KMS-11 (cell line): Measurements from ENCODE around the gene DNMT1.

ENCODE experiments used
- H2AFZ ChIP-seq: fragments of 200-600 bp; sonication (generic); 2 replicates; pipeline ENCODE4 v1.6.1; 2016; ENCODE audit warnings: antibody characterized with exemption, mixed run types, low read depth
- H3K27ac ChIP-seq: fragments of 200-600 bp; sonication (generic); 2 replicates; pipeline ENCODE4 v1.6.1; 2016; ENCODE audit warnings: mild to moderate bottlenecking, mixed run types
- H3K27me3 ChIP-seq: fragments of 200-600 bp; sonication (generic); 2 replicates; pipeline ENCODE4 v1.6.1; 2017; ENCODE audit warnings: mild to moderate bottlenecking, low read depth, mixed run types, moderate library complexity; ENCODE audit not compliant: insufficient read depth
- H3K36me3 ChIP-seq: fragments of 200-600 bp; sonication (generic); 2 replicates; pipeline ENCODE4 v1.6.1; 2017; ENCODE audit warnings: mild to moderate bottlenecking, mixed run types; ENCODE audit not compliant: insufficient read depth
- H3K4me1 ChIP-seq: fragments of 200-600 bp; sonication (generic); 2 replicates; pipeline ENCODE4 v1.6.1; 2016; ENCODE audit warnings: mild to moderate bottlenecking, low read depth, mixed run types; ENCODE audit not compliant: poor library complexity, severe bottlenecking
- H3K4me2 ChIP-seq: fragments of 200-600 bp; sonication (generic); 2 replicates; pipeline ENCODE4 v1.7.0; 2016; ENCODE audit warnings: mild to moderate bottlenecking, mixed run types
- H3K4me3 ChIP-seq: fragments of 200-600 bp; sonication (generic); IDR thresholded peaks from 2 replicates; pipeline ENCODE4 v1.6.1; 2017; ENCODE audit warnings: low read depth, low read length, mixed read lengths; ENCODE audit not compliant: insufficient read depth
- H3K79me2 ChIP-seq: fragments of 200-600 bp; sonication (generic); 2 replicates; pipeline ENCODE4 v1.6.1; 2016; ENCODE audit warnings: low read depth, mixed run types; ENCODE audit not compliant: insufficient read depth
- H3K9ac ChIP-seq: fragments of 200-600 bp; sonication (generic); 2 replicates; pipeline ENCODE4 v1.6.1; 2016; ENCODE audit warnings: mild to moderate bottlenecking, mixed run types
- H4K20me1 ChIP-seq: fragments of 200-600 bp; sonication (generic); 2 replicates; pipeline ENCODE4 v1.6.1; 2016; ENCODE audit warnings: mild to moderate bottlenecking, mixed run types; ENCODE audit not compliant: insufficient read depth
- CTCF ChIP-seq: fragments of 200-600 bp; sonication (generic); conservative IDR thresholded peaks from 2 replicates; pipeline ENCODE4 v1.6.1; 2017; ENCODE audit warnings: low read depth, mild to moderate bottlenecking, antibody characterized with exemption, low read length, moderate library complexity, mixed read lengths

The DNMT1 gene

GRCh38 chr19:10230861-10231611 lies 36.3 kb upstream of the DNMT1 start, which contains the start of gene S1PR2:
S1PR2 (minus strand) TSS chr19:10231331; CDS start chr19:10224905, 6,426 bp downstream.
- Histone ChIP-seq H3K4me2 (peak within 1 kb of the TSS; percentile 88), H3K79me2 (peaks cover 18% of the 10 kb centered on the region), H3K36me3 (no peaks in the 10 kb centered on the region), H3K27ac (peak within 1 kb of the TSS; percentile 62), H3K4me3 (no peak within 1 kb of the TSS), H3K4me1 (peaks cover 44% of the 10 kb centered on the region), H2AFZ (peak within 1 kb of the TSS; percentile 76), H3K27me3 (no peaks in the 10 kb centered on the region), H3K9ac (peak within 1 kb of the TSS; percentile 88), H4K20me1 (no peaks in the 10 kb centered on the region)
- no peak for TF ChIP-seq CTCF

- H3K4me3 ChIP-seq: no peak overlapping the region
- peak overlapping the region; percentile 88 for H3K4me2 ChIP-seq
- H3K27me3 ChIP-seq: no peaks in the 10 kb centered on the region
- H3K9ac ChIP-seq: peak overlapping the region; percentile 88
- TF ChIP-seq CTCF: no peak
- H3K27ac ChIP-seq: peak overlapping the region; percentile 62
- peak overlapping the region; percentile 76 for H2AFZ ChIP-seq
- H3K36me3 ChIP-seq: no peaks in the 10 kb centered on the region
- H3K79me2 ChIP-seq: peaks cover 25% of the 10 kb centered on the region
- H3K4me1 ChIP-seq: peaks cover 49% of the 10 kb centered on the region
- H4K20me1 ChIP-seq: no peaks in the 10 kb centered on the region
Observed at GRCh38 chr19:10230173-10230860, 35.6 kb upstream of the DNMT1 start.

- TF ChIP-seq CTCF: peak; percentile 59
- no peaks in the 10 kb centered on the region for H3K36me3 ChIP-seq
- no peak overlapping the region for H3K4me3 ChIP-seq
- peaks cover 38% of the 10 kb centered on the region for H3K79me2 ChIP-seq
- peaks cover 63% of the 10 kb centered on the region for H3K4me1 ChIP-seq
- no peak overlapping the region for H3K27ac ChIP-seq
- peak overlapping the region; percentile 88; the same call in 1 of the 2 replicates for H3K4me2 ChIP-seq
- H2AFZ ChIP-seq: no peak overlapping the region
- H3K9ac ChIP-seq: no peak overlapping the region
- H4K20me1 ChIP-seq: no peaks in the 10 kb centered on the region
- no peaks in the 10 kb centered on the region for H3K27me3 ChIP-seq
Observed at GRCh38 chr19:10228920-10229319, 34.2 kb upstream of the DNMT1 start.

GRCh38 chr19:10228393-10228792 lies 33.6 kb upstream of the DNMT1 start:
- no peak for TF ChIP-seq CTCF
- Histone ChIP-seq H3K4me2 (no peak overlapping the region), H3K4me3 (no peak overlapping the region), H3K9ac (no peak overlapping the region), H3K36me3 (no peaks in the 10 kb centered on the region), H3K4me1 (peaks cover 69% of the 10 kb centered on the region), H3K79me2 (peaks cover 38% of the 10 kb centered on the region), H4K20me1 (no peaks in the 10 kb centered on the region), H3K27me3 (no peaks in the 10 kb centered on the region), H2AFZ (no peak overlapping the region), H3K27ac (no peak overlapping the region)
